Activated CD8-positive, alpha-beta memory T cell treated with anti-CD3 and anti-CD28 coated beads for 1 hour (primary cell): Measurements from ENCODE around the gene TBL1Y.
"Not testable (repeated sequence)": the region's sequence is repeated elsewhere in the genome, so short reads cannot be mapped to it uniquely, and the experiment has no call there.

Source experiments
- DNase-seq, 2 donors: peaks; one replicate each; pipeline ENCODE4 v3.0.0-alpha.2; 2020; ENCODE audit warnings: low read depth in 1 of 2; ENCODE audit errors: extremely low read depth in 1 of 2

TBL1Y gene

GRCh38 chrY:7078725-7079124, 168.2 kb downstream of the TBL1Y start:
- DNase-seq: no peak

GRCh38 chrY:7080548-7080947, 170.1 kb downstream of the TBL1Y start:
- not testable (repeated sequence) for DNase-seq

- peak in 1 of 2 donors; percentile 58 for DNase-seq
These were observed 175.1 kb downstream of the TBL1Y start for GRCh38 chrY:7085606-7086005.

GRCh38 chrY:7092836-7093235, 182.3 kb downstream of the TBL1Y start:
- DNase-seq: no peak

GRCh38 chrY:7094365-7094764, 183.9 kb downstream of the TBL1Y start:
- DNase-seq: no peak

- DNase-seq: no peak
These were observed 186.5 kb downstream of the TBL1Y start for GRCh38 chrY:7097021-7097420.

- no peak for DNase-seq
These were observed 189.2 kb downstream of the TBL1Y start for GRCh38 chrY:7099742-7100141.

GRCh38 chrY:7102680-7103079, 192.2 kb downstream of the TBL1Y start:
- DNase-seq: no peak

- no peak for DNase-seq
These were observed 196.7 kb downstream of the TBL1Y start for GRCh38 chrY:7107179-7107578.

- DNase-seq: no peak
These were observed 199.6 kb downstream of the TBL1Y start for GRCh38 chrY:7110086-7110485.

- DNase-seq: no peak
These were observed 205.4 kb downstream of the TBL1Y start for GRCh38 chrY:7115871-7116270.

- DNase-seq: no peak
These were observed 211.7 kb downstream of the TBL1Y start for GRCh38 chrY:7122202-7122601.

- no peak for DNase-seq
These were observed 214.9 kb downstream of the TBL1Y start for GRCh38 chrY:7125136-7126056.

- no peak for DNase-seq
These were observed 217.7 kb downstream of the TBL1Y start for GRCh38 chrY:7128211-7128610.
